ENCODE results near the gene GPR155.

The GPR155 gene

GRCh38 chr2:174486563-174487107 is at the start of gene GPR155:
GPR155 (minus strand) TSS chr2:174487029; CDS start chr2:174481956, 5,073 bp downstream.
- DNase-seq: no peak

GRCh38 chr2:174535757-174536703 is 49.2 kb upstream of the GPR155 start:
- DNase-seq: no peak

DNA sequence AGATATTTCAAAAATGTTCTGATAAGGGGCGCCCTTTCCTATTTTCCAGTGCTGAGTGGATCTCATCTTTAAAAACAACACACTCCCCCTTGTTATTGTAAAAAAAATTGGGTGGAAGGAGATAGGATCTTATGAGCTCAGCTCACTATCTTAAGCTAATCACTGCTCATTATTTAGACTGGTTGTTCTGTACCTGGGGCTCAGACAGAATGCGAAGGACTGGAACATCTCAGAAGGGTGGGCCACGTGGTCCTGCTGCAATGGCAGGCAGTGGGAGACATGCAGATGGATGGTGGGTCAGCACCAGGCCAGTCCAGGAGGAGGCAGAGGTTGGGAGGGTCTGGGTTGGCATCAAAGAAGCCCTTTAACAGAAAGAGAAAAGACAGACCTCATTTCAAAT is 48.3 kb upstream of the GPR155 start:
- DNase-seq: no peak

- no peak for DNase-seq
Observed at GRCh38 chr2:174529916-174530315, 43.1 kb upstream of the GPR155 start.

- no peak for DNase-seq
Observed at GRCh38 chr2:174527959-174528358, 41.1 kb upstream of the GPR155 start.

GRCh38 chr2:174527101-174527721 is 40.4 kb upstream of the GPR155 start:
- no peak for DNase-seq

- no peak for DNase-seq
Observed at GRCh38 chr2:174524527-174524926, 37.7 kb upstream of the GPR155 start.

GRCh38 chr2:174522553-174522952 is 35.7 kb upstream of the GPR155 start:
- DNase-seq: no peak

DNA sequence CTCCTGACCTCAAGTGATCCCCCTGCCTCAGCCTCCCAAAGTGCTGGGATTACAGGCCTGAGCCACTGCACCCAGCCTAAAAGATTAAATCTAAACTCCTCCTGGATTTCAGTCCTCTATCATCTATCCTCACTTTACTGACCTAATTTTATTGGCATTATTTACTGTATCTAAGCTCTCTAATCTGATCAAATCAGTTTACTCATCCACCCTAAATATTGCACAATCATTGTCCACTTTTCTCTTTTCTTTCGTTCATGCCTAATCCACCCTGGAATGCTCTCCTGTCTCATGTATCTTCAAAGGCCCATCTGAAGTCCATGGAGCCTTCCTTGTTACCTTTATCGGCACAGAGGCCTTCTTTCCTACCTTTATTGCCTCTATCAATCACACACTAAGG is 31.6 kb upstream of the GPR155 start:
- DNase-seq: no peak

DNA sequence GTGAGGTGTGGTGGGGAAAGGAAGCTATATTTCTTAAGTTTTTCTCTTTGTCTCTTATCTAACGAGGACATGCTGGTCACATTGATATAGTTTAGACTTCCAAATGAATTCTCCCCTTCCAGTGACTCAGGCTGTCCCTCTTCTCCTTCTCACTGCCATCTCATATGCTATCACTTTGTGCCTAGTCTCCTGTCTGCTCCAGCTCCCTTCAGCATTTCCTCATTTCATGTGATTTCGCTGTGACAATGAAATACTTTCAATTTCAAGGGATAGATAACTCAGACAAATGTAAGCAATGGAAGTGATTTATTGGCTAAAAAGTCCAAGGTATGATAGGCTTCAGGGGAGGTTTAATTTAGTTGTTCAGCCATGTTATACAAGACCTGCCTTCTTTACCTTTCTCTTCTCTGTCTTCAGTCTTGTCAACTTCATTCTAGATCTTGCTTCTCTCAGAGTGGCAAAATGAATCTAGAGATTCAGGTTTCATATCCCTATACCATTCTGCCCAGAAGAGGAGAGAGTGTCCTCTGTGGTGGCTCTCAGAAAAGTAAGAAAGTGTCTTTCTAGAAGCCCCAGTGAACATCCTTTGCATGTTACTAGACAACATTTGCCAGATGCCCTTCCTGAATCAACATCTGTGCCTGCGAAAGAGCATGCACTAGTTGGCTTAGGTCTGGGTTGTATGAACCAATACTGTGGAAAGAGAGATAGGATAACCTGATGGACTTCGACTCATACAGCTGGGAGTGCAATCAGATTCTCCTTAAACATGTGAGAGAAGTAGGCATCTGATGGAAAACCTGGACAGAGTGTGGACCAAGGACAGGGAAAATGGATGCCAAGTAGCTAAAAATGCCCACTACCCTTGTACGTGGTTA is 29.9 kb upstream of the GPR155 start:
- DNase-seq: no peak

DNA sequence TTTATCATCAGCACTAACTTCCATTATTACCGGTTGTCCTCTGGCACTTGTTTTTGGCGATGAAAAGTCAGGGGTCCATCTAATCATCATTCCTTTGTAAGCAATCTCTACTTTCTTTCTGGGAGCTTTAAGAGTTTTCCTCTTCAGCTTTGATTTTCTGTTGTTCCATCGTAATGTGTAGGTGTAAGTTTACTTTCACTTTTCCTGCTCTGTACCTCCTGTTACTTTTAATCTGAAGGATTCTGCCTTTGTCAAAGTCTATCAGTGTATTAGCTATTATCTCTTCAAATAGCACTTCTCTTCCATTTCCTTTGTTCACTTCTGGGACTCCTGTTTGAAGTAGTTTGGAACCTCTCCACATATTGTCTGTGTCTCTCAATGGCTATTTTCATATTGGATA is 25.5 kb upstream of the GPR155 start:
- no peak for DNase-seq

DNA sequence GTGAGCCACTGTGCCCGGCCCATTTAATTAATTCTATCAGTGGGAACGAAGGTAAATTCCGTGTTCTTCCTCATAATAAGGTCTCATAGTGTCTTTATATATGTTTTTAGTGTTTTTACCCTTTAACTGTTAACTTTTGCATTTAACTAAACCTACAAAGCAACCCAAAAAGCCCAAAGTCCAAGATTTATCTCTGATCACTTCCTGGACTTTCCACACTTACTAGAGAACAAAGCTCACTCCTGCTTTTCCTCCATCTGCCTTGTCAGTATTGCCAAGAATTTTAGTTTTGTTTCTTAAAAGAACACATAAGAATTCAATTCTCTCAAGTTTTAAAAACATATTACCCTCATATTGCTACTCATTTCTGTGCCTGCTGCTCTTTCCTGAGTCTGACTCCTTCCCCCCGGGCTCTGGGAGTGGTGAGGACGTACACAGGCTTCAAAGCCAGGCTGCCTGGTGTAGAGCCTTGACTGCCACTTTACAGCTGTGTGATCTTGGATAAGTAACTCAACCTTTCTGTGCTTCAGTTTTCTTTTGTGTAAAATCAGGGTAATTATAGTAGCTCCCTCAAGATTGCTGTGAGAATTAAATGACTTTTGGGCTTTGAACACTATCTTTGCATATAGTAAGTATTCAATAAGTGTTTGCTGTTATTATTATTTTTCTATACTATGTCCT is 24.9 kb upstream of the GPR155 start:
- no peak for DNase-seq

DNA sequence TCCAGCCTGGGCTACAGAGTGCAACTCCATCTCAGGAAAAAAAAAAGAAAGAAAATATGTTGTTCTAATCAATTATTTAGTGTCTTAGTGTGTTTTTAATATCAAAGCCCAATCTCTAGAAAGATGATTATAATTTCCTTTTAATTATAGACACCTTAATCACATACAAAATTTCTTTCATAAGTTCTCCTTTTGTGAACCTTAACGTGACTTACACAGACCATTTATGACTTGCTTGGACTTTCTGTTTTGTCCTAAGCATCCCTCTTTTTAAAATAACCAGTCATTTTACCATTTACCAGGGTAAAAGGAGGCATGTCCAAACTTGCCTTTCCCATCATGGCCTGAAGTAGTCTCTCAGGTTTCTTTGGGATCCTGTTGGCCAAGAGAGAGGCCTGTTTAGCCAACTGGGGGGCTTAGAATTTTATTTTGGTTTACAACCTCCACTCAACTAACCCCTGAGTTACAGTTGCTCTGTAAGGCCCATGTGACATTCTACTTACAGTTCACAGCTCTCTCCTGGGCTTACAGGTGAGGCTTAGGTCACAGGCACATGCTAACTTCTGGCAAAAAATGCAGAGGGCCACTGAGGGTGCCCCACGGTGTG is 23.9 kb upstream of the GPR155 start:
- no peak for DNase-seq

GRCh38 chr2:174503161-174503809 is 16.5 kb upstream of the GPR155 start:
- DNase-seq: no peak

GRCh38 chr2:174499371-174499770 is 12.5 kb upstream of the GPR155 start:
- no peak for DNase-seq

DNA sequence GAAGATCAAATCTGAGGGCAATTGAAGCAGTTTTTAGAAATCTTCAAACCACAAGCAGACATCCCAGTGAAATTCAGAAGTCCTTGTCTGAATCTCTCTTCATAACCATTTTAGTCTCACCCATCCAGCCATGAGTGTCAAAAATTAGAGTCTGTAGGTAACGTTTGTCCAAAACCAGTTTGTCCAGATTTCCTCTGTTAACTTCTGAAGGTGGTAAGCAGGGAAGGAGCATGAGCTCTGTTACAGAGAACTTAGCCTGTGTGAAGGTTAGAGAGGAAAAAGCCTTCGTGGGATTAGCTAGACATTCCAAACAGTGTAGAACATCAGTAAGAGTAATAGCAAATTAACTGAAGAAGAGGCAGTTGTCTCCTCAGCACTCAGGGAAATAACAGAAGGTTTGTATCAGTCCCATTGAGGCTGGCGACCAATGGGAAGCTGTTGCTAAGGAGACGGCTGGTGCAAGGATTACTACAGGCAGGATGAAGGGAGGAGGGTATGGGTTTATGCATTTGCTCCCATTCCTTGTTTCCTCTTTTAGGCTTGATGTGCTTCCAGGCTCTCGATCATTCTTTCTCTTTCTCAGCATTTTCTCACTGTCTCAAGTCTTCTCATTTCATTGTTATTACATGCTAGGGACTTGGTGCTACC is 8.7 kb upstream of the GPR155 start:
- no peak for DNase-seq

DNA sequence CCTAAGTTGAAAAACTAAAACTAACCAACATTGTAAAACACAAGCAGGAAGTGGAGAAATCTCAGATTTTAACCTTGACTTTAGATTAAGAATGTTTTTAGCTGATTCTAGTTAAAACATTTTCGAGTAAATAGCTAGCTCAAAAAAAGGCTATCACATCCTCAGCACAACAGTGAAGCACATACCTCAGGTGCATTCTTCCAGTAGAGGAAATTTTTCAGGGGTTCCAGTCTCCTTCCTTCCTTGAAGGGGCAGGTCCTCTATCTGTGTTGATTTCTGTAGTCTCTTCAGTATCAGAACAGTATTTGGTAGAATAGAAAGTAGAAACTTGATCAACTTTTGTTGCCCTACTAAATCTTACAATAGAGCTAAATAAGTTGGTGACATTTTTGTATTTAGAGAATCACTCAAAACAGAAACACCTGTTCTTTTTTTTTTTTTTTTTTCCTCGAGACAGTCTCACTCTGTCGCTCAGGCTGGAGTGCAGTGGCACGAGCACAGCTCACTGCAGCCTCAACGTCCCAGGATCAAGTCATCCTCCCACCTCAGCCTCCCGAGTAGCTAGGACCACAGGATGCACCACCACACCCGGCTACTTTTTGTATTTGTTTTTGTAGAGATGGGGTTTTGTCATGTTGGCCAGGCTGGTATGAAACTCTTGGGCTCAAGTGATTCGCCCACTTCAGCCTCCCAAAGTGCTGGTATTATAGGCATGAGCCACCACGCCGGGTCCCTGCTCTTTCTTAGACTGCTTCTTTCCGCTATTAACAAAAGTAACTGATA is 6.9 kb upstream of the GPR155 start:
- DNase-seq: no peak

GRCh38 chr2:174492963-174493431 is 6.2 kb upstream of the GPR155 start:
- DNase-seq: no peak

DNA sequence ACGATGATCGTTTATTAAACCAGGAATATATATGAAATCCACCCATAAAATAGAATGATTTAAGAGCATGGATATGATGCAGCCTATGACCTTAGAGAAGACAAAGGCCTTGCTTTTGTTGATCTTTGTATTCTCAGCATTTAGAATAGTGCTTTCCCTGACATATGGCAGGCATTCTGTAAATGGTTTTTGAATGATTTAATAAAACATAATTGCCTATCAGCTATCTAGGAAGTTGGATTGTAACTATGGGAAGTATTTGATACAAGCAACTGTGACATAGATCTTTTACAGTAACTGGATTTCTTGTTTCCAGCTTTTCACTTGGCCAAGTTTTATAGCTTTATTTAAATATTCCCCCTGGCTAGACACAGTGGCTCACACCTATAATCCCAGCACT is 5.1 kb upstream of the GPR155 start:
- DNase-seq: no peak

DNA sequence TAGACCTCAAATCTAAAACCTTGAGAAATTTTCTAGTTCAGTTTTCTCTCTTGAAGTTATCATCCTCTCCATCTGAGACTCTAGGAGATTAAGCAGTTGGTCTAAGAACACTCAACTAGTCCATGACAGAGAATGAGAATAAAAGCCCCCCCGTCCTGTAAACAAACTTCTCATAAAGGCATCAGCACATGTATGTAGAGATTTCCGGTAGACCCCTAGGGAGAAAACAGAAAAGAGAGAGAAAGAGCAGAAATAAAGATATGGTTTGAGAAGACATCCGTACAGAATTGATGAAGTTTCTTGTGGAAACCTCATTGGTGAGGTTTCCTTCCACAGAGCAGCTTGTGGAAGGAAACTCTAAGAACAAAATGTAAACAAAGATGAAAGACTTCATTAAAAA is 3.2 kb upstream of the GPR155 start:
- no peak for DNase-seq
